Stimulated activated CD8-positive, alpha-beta memory T cell treated with anti-CD3 and anti-CD28 coated beads, Interleukin-4, amount 100 ng/mL, for 48 hours (primary cell): Measurements from ENCODE around the gene MLKL.

Experiments
- DNase-seq: peaks from one replicate; pipeline ENCODE4 v3.0.0-alpha.2; 2020

The MLKL gene

DNA sequence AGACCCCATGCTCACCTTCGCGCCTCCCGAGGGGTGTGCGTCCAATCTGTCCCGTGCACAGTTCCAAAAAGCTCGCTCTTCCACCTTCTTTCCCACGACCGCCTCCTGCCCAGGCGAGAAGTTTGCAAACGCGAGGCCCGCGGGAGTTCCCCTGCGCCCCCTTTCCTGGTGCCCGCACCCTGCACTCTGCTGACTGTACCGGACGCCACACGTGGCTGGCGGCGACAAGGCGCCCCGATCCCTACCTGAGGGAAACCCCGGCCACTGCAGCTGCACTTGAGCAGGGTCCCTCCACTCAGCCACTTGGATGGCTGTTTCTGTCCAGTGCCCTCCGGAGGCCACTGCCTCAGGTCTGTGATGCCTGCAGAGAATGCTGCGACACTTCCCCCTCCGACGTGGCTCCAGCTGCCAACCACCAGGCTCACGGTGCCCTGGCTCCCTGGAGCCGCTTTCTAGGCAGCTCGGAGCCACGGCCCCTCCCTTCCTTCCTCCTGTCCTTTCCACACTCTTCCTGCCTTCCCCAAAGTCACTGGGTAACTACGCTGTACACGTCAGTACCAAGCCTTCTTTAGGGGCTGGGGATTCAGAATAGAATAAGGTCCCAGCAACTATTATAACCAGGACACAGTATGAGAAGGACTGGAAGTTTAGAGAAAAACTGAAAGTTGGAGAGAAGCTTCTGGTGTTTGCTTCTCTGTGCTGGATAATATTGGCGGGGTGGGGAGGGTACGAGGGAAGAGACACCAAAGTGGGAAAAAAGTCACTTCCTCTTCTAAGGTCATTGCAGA lies at the start of gene MLKL:
Gene MLKL (minus strand): TSS at position 425 of the 788 bp plus-strand sequence. CDS start 5,105 bp downstream, outside the sequence.
- peak; percentile 75 for DNase-seq

DNA sequence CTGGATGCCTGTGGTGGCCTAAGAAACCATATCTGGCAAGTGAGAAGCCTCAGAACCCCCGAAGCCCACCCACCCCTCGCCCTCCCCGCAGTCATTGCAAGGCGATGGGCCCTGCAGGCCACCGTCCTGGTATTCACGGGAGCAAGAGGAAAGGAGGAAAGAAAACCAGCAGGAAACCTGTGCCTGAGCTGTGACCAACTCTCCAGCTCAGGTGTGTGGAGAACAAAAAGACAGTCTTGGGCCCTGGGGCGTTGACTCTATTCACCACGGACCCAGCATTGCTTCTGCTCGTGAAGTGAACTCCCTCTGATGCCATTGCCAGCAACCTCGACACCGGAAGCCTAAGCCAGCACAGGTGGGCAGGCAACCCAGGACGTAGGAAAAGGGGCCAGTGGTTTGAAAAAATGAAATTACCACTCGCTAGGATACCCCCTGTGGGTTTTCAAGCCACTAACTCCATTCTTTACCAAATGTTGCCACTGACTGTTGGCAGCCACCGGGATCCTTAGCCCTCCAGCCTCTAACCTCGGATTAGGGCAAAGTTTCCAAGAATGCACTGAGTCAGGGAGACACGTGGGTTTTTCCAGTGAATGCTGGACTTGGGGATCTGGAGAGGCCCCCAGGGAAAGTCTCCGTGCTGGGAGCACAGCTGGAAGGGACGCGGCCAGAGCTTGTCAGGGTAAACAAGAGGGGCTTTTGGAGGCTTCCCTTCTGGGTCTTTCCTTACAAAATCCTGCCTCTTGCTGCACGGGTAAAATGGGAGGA lies 48.8 kb upstream of the MLKL start:
- DNase-seq: no peak

DNA sequence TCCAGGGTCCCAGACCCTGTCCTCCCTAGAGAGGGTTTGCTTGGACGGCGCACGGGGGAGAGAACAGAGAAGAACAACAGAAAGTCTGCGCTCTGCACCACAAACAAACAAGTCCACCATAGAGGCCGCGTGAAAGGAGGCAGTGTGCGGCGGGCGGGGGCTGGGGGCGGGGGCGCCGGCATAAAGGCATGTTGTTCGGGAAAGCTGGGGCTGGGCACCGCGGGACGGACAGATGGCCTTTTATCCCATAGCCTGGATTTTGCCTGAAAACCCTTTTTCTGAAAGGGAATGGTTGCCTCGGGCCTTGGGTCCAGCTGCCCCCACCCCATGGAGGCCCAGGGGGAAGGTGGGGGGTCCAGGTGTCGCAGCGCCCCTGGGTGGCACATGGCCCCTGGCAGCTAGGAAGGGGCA lies 48.0 kb upstream of the MLKL start:
- DNase-seq: no peak

DNA sequence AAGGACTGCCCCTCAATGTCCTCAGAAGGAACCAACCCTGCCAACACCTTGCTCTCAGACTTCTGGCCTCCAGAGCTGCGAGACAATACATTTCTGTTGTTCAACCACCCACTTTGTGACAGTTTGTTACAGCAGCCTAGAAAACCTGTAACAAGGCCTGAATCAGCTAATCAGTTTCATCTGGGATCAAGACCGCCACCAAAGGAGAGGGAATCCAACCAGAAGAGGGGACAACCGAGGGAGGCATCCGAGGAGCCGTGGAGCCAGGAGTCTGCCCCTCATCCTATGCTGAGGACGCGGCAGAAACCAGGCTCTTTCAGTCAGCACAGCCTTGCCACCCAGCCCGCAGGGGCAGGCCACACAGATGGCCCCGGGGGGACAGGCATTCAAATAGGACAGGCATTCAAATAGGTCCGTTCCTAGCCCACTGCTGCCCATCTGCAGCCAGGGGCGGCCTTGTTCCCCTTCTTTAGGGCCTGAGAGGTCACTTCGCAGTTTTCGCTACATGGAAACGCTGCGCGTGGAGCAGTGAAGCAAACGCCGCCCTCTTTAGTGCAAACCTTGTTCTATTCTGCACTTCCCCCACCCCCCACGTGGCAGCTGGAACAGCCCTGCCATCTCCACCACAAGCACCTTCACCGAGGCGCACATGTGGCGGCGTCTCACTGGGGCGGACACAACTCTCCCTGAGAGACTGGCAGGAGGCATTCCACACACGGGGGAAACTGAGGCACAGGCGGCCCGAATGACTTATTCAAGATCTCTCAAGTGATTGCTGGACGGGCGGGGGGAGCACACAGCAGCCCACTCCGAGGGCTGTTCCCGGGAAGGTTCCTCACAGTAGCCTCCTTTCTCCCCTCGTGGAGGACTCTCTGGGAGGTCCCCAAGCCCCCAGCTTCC lies 47.3 kb upstream of the MLKL start:
- DNase-seq: no peak

GRCh38 chr16:74745926-74746325 lies 45.3 kb upstream of the MLKL start:
- DNase-seq: no peak

DNA sequence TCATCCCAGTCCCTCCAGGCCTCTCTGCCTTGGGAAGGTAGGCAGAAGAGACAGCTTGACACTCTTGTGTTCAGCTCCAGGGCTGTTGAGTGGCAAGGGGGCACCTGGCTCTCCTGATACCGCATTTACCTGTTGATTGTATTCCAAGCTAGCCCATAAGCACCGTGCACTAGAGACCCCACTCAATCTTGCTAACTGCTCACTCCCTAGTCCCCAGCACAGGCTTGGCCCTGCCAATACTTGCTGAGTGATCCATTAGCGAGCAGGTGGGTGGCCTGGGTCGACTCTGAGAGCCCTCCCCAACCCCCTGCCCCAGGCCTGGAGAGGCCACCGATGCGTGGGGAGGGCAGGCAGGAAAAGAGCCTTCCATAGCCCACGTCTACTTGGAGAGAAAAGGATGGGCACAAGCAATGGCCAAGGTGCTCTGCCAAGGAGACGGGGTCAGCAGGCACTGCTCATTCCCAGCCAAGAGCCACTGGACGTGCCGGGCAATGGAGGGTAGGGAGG lies 44.5 kb upstream of the MLKL start:
- no peak for DNase-seq

- no peak for DNase-seq
Observed at GRCh38 chr16:74744566-74744965, 43.9 kb upstream of the MLKL start.

- DNase-seq: no peak
Observed at GRCh38 chr16:74743668-74744299, 43.1 kb upstream of the MLKL start.

DNA sequence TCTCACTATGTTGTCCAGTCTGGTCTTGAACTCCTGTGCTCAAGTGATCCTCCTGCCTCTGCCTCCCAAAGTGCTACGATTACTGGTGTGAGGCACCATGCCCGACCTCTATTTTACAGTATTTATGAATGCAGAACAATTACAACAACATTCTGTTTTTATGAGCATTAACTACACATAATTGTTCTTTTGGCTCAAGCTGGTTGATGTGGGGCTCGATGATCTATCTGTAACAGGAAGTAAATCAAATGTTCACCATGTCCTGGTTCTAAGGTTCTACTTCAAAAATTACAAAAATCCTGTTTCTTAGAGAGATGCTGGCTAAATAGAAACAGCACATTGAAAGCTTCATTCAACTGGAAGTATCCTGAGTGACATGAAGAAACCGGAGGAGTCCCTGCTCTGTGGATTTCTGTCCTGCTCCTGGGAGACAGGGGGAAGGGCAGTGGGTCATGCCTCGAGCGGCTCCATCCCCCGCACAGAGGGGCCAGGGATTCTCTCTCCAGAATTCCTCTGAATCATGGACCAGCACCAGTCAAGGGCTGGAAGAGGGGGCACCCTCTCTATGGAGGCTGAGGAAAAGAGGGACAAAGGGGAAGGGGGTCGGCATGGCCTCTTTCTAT lies 42.5 kb upstream of the MLKL start:
- DNase-seq: no peak

DNA sequence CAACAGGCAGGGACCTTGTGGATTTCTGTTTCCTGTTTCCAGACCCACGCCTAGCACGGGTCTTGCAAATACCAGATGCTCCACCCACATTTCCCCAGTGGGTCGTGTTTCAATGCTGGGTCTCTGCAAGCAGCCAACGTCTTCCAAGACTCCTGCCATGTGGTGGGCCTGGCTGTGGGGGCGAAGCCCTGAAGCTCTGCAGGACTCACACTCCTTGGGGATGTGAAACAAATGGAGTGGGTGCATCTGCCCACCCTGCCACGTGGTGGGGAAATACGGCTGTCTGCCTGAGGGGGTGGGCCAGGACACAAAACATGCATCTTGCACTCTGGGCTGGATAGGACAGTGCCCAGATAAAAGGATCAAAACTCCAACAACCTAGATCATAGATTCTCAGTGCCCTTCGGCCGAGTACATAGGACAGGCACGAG lies 41.4 kb upstream of the MLKL start:
- DNase-seq: no peak

DNA sequence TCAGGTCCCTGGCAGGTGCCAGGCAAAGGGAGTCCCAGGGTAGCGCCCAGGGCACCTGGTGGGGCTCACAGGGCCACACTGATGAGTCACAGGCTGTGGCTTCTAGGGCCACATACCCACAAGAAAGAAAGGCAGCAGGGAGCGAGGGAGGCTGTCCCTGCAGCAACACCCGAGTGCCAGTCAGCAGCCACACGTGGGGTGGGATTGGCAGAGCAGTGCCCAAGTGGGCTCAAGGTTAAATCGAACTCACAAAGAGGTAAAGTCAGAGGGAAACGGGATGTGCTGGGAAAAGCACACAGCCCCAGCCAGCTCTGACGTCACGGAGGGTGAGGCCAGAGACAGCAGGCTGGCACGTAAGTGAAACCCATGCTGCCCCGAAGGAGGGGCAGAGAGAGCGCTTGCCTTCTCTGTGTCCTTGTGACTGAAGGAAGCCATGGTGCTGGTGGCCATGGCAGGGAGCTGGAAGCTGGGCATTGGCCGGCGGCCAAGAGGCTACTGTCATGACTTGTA lies 40.2 kb upstream of the MLKL start:
- no peak for DNase-seq

DNA sequence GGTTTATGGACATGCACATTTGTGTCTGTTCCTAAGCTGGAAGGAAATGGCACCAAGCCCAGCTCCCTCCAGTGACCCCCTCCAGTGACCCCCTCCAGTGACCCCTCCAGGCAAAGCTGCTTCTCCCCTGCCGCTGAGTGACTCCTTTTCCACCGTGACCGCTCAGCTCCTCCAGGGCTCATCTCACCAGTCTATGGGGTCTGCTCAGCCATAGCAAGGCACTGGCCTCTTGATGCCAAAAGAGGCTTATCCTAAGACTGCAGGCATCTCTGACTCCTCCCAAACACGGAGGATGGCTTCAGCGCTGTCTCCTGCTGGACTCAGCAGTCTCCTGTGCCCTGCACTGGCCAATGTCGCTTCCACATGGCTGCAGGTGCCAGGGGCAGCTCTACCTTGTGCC lies 38.6 kb upstream of the MLKL start:
- DNase-seq: no peak

DNA sequence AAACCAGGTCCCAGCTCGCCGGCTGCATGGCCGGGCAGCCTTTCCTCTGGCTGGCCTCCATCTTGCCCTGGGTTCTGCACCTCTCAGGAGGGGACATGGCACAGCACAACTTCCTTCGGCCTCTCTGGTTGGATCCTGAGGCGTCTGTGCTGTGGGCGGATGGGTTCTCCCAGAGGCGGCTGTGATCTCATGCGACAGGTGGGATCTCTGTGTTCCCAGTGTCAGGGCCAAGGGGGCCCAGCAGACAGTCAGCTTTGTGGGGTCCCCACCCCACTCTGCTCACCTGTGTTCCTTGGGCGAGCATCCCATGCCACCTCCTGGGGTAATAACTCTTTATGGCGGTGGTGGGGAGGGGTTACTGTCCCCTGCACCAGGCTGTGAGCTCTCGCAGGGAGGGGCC lies 38.2 kb upstream of the MLKL start:
- DNase-seq: no peak

DNA sequence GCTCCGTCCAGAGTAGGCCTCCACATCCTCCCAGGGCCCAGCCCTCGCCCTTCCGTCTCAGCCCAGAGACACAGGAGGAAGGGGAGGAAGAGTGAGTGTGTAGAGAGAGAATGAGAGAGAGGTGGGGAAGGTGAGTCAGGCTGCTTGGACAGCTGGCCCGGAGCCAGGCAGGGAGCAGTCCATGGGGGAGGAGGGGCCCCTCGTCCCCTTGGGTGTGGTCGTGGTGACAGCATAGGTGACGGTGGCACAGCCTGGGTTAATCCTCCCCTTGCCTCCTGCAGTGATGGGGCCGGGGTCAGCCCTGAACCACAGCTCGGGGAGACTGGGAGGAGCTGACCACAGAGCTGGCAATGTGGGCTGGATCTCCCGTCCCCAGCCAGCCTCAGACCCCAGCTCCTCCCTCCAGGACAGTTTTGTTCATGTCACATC lies 37.5 kb upstream of the MLKL start:
- no peak for DNase-seq

DNA sequence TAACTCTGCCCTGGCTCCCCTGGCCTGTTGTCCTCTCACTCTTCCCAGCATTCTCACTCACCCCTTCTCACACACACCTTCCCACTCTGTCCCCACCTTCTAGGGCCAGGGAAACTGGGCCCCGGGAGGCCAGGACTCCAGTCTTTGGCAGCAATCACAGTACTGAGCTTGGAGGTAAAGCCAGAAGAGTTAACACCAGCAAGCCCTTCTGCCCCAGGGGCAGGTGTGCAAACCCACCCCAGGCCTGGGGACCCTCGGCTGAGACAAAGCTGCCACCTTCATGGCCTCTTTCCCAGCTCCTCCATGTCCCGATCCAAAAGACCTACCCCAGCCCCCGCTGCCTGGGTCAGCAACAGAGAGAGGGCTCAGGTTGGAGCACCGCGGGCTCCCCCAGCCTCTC lies 36.9 kb upstream of the MLKL start:
- no peak for DNase-seq

DNA sequence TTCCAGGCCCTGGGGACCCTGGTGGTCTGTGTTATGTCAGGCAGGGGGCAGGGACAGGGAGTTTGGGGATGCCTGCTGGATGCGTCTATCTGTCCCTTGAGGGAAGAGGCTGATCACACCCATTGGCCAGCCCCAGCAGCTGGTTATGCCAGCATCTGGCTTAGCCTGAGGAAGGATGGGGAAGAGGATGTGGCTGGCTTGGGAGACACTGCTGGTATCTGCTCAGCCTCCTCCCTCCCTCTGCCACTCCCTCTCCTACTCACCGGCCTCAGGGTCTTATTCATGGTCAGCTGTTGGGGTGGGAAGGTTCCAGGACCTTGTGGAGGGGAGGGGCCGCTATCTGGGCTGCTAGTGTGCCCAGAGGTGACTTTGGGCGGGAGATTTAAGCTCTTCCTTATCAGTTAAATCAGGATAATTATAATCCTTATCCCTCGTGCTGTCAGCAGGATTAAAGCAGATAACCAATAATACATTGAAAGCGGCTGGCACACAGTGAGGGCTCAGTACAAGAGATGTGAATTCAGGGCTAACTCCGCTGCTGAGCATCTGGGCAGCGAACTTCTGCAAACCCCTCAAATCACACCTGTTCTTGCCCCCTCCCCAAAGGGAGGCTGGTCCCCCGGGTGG lies 36.0 kb upstream of the MLKL start:
- no peak for DNase-seq

- no peak for DNase-seq
Observed at GRCh38 chr16:74735554-74735953, 34.9 kb upstream of the MLKL start.

GRCh38 chr16:74735162-74735452 lies 34.4 kb upstream of the MLKL start:
- no peak for DNase-seq

DNA sequence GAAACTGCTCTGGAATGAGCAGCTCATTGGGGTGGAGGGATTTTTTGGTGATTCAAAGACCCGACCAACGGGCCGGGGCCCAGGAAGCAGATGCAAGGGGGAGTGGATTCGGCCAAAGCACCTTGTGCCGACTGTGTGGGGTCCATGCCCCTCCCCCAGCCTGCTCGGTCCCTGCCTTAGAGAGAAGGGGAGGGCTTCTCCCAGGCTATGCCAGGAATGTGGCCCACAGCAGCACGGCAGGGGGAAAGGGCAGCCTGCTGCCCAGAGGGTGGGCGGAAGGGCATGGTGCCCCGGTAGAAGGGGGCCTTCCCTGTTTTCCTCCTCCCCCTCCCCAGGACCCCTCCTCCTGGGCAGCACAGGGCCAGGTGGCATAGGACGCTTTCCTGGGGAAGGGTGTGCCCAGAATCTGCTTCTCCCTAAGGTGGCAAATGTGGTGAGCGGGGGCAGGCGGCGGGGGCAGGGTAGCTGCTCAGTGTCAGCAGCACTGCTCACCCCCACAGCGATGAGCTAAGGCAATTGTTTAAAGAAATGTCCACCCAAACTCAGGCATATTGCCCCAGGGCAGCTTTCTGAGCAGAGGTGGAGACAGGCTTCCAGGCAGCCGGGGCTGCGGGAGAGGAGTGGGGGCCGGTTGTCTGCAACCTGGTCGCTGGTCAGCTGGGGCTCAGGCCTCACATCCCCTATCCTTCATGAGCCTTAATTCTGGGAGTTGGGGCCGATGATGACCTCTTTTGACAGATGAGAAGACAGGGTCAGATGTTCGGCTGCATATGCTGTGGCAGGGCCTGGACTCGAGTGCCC lies 33.9 kb upstream of the MLKL start:
- DNase-seq: no peak

DNA sequence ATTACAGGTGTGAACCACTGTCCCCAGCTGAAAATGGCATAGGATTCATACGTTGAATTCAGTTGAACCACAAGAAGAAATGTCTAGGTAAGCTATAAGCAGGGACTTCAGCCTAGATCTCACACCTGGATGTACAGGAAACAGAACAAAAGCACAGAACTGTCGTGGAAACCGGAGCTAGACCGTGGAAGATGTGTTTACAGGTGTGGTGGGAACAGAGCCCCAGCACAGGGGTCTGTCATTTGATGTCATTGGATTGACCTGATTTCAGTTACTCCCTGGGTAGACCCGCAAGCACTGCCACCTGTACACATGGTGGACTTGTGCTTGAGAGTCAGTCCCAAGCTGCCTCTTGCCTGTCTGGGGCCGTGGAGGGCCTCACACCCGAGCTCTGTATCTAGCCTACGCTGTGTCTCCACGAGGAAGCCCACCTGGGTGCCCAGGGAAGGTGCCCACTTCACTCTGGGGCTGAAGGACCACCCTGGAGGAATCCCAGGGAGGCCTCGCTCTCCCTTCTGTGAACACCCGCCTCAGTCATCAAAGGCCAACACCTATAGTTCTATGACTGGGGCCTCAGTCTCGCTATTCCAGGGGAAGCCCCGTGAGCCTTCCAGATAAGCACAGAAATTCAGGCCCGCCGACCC lies 32.2 kb upstream of the MLKL start:
- no peak for DNase-seq
